GM23248 (cell line): ENCODE results near the gene ELAVL4. TPM values are rescaled to one million over a fixed set of nuclear protein-coding genes. Genes with fewer than 3 reads are reported as not detected.
A peak's percentile ranks its signal among the peaks of the same experiment; 100 is the strongest.

Experiments
- DNase-seq: peaks from one replicate; pipeline ENCODE4 v3.0.0-alpha.2; 2015
- H2AFZ ChIP-seq: fragments of 200-600 bp; sonication (generic); 2 replicates; pipeline ENCODE4 v1.6.1; 2016; ENCODE audit warnings: antibody characterized with exemption
- H3F3A ChIP-seq: fragments of 200-600 bp; sonication (generic); 2 replicates; pipeline ENCODE4 v1.6.1; 2016; ENCODE audit warnings: mild to moderate bottlenecking, antibody characterized with exemption, mixed run types; ENCODE audit not compliant: insufficient read depth
- H3K27ac ChIP-seq: fragments of 200-600 bp; sonication (generic); 2 replicates; pipeline ENCODE4 v1.5.1; 2016; ENCODE audit warnings: mild to moderate bottlenecking
- H3K27me3 ChIP-seq: fragments of 200-600 bp; sonication (generic); replicated peaks from 2 replicates; pipeline ENCODE4 v1.6.1; 2016; ENCODE audit warnings: mild to moderate bottlenecking; ENCODE audit not compliant: insufficient read depth
- H3K36me3 ChIP-seq: fragments of 200-600 bp; sonication (generic); 2 replicates; pipeline ENCODE4 v1.6.1; 2016; ENCODE audit warnings: low read depth, mild to moderate bottlenecking
- H3K4me1 ChIP-seq: fragments of 200-600 bp; sonication (generic); 2 replicates; pipeline ENCODE4 v1.6.1; 2016; ENCODE audit warnings: mild to moderate bottlenecking; ENCODE audit not compliant: insufficient read depth
- H3K4me2 ChIP-seq: fragments of 200-600 bp; sonication (generic); one replicate; pipeline ENCODE4 v1.6.1; 2016; ENCODE audit warnings: mild to moderate bottlenecking; ENCODE audit not compliant: unreplicated experiment
- H3K4me3 ChIP-seq: fragments of 200-600 bp; sonication (generic); 2 replicates; pipeline ENCODE4 v1.5.1; 2016; ENCODE audit warnings: mild to moderate bottlenecking
- H3K79me2 ChIP-seq: fragments of 200-600 bp; sonication (generic); 2 replicates; pipeline ENCODE4 v1.6.1; 2016; ENCODE audit warnings: mild to moderate bottlenecking; ENCODE audit not compliant: insufficient read depth
- H3K9ac ChIP-seq: fragments of 200-600 bp; sonication (generic); 2 replicates; pipeline ENCODE4 v1.6.1; 2016; ENCODE audit warnings: mild to moderate bottlenecking
- H3K9me2 ChIP-seq: fragments of 200-600 bp; sonication (generic); 2 replicates; pipeline ENCODE4 v1.6.1; 2016; ENCODE audit warnings: mixed run types, mild to moderate bottlenecking, moderate library complexity; ENCODE audit not compliant: insufficient read depth
- H3K9me3 ChIP-seq: fragments of 200-600 bp; sonication (generic); one replicate; pipeline ENCODE4 v1.6.1; 2017; ENCODE audit warnings: low read depth
- H4K20me1 ChIP-seq: fragments of 200-600 bp; sonication (generic); 2 replicates; pipeline ENCODE4 v1.6.0; 2016; ENCODE audit not compliant: insufficient read depth
- EZH2 ChIP-seq: fragments of 200-600 bp; sonication (generic); IDR thresholded peaks from 2 replicates; pipeline ENCODE4 v1.6.1; 2018; ENCODE audit warnings: antibody characterized with exemption, mild to moderate bottlenecking; ENCODE audit not compliant: insufficient read depth, poor library complexity, severe bottlenecking
- EZH2phosphoT487 ChIP-seq: fragments of 200-600 bp; sonication (generic); IDR thresholded peaks from 2 replicates; pipeline ENCODE4 v1.6.1; 2018; ENCODE audit warnings: antibody characterized with exemption, moderate library complexity, mild to moderate bottlenecking, low read depth; ENCODE audit not compliant: insufficient read depth
- WGBS, 2 experiments: methylation state at CpG; one replicate each; pipeline ENCODE4 v1.1.6; 2015 to 2017; ENCODE audit warnings: low lambda C conversion rate in 2 of 2, low coverage in 1 of 2; ENCODE audit errors: missing lambda C conversion rate in 2 of 2; 5-methylcytosine and 5-hydroxymethylcytosine counted together
- in situ Hi-C: fragments of 300-500 bp; cut with MboI; formaldehyde crosslinking; loops from 2 replicates; pipeline ENCODE4 v1.15.0; 2020
- polyA plus RNA-seq: library from polyadenylated mRNA; unstranded; fragments of >200 nt; fragmentation: Nextera tagmentation; extraction: Ambion mirVana; gene quantifications from 2 replicates; pipeline ENCODE4 v1.2.1, GENCODE V29; 2016
- total RNA-seq: library from RNA; depleted of rRNA; stranded (reverse); fragments of >200 nt; shearing (Covaris generic); gene quantifications from 2 replicates; pipeline ENCODE4 v1.2.3, GENCODE V29; 2014; rRNA removed

The ELAVL4 gene
- total RNA-seq (not detected in 2 replicates), polyA plus RNA-seq (0.13 and 0.18 TPM in 2 replicates)

GRCh38 chr1:50108497-50109059 lies at the start of gene ELAVL4:
Gene ELAVL4, plus strand, starts transcription at chr1:50108920. Its CDS starts 270 bp downstream, at chr1:50109190.
- Histone ChIP-seq H3K27me3 (peaks cover 9% of the 10 kb centered on the region; the same call in 1 of the 2 replicates), H3K4me3 (no peak within 1 kb of the TSS), H3K4me1 (no peaks in the 10 kb centered on the region), H3F3A (no peaks in the 10 kb centered on the region), H3K9ac (no peak within 1 kb of the TSS), H3K36me3 (no peaks in the 10 kb centered on the region), H4K20me1 (no peaks in the 10 kb centered on the region), H3K27ac (no peak within 1 kb of the TSS), H3K9me2 (no peaks in the 10 kb centered on the region), H3K4me2 (no peak within 1 kb of the TSS), H3K79me2 (no peaks in the 10 kb centered on the region), H2AFZ (no peak within 1 kb of the TSS), H3K9me3 (no peaks in the 10 kb centered on the region)
- TF ChIP-seq EZH2phosphoT487, result no peak
- no peak for TF ChIP-seq EZH2
- 46 to 60% methylated on average over 9 to 11 of the region's 11 CpGs for WGBS, 2 experiments
- no peak for DNase-seq
- in situ Hi-C loops, result no loop called here

GRCh38 chr1:50060279-50060678 lies 48.4 kb upstream of the ELAVL4 start:
- peak; percentile 3 for DNase-seq
- H3K36me3 ChIP-seq, result no peaks in the 10 kb centered on the region
- H4K20me1 ChIP-seq, result no peaks in the 10 kb centered on the region

GRCh38 chr1:50066806-50067205 lies 41.9 kb upstream of the ELAVL4 start:
- Histone ChIP-seq H3K9ac (no peak overlapping the region), H3K9me2 (no peaks in the 10 kb centered on the region), H2AFZ (no peak overlapping the region), H3F3A (no peaks in the 10 kb centered on the region), H3K4me1 (no peaks in the 10 kb centered on the region), H3K36me3 (no peaks in the 10 kb centered on the region), H4K20me1 (no peaks in the 10 kb centered on the region), H3K4me2 (no peak overlapping the region), H3K27ac (no peak overlapping the region), H3K4me3 (no peak overlapping the region), H3K9me3 (no peaks in the 10 kb centered on the region), H3K27me3 (no peaks in the 10 kb centered on the region), H3K79me2 (no peaks in the 10 kb centered on the region)
- 0 to 3% methylated on average over 1 of the region's 1 CpG for WGBS, 2 experiments
- TF ChIP-seq EZH2 (no peak), EZH2phosphoT487 (no peak)
- DNase-seq, result no peak
- in situ Hi-C loops, result no loop called here

More at GRCh38 chr1:50060279-50060678, 48.4 kb upstream of the ELAVL4 start:
- Histone ChIP-seq H3K27ac (no peak overlapping the region), H3F3A (no peaks in the 10 kb centered on the region), H3K9me3 (no peaks in the 10 kb centered on the region), H3K4me3 (no peak overlapping the region), H3K9me2 (no peaks in the 10 kb centered on the region), H2AFZ (no peak overlapping the region), H3K79me2 (no peaks in the 10 kb centered on the region), H3K27me3 (no peaks in the 10 kb centered on the region), H3K4me2 (no peak overlapping the region), H3K4me1 (no peaks in the 10 kb centered on the region), H3K9ac (no peak overlapping the region)
- in situ Hi-C loops, result no loop called here
- 35 to 52% methylated on average over 3 of the region's 3 CpGs for WGBS, 2 experiments
- TF ChIP-seq EZH2 (no peak), EZH2phosphoT487 (no peak)

- Histone ChIP-seq H3K36me3 (no peaks in the 10 kb centered on the region), H4K20me1 (no peaks in the 10 kb centered on the region), H3K9me3 (no peaks in the 10 kb centered on the region), H3K27ac (no peak overlapping the region), H3K9ac (no peak overlapping the region), H3F3A (no peaks in the 10 kb centered on the region), H3K9me2 (no peaks in the 10 kb centered on the region), H3K27me3 (no peaks in the 10 kb centered on the region), H3K4me1 (no peaks in the 10 kb centered on the region), H3K4me2 (no peak overlapping the region), H3K79me2 (no peaks in the 10 kb centered on the region), H2AFZ (no peak overlapping the region), H3K4me3 (no peak overlapping the region)
- in situ Hi-C loops, result no loop called here
- 29 to 31% methylated on average over 2 of the region's 2 CpGs for WGBS, 2 experiments
- TF ChIP-seq EZH2phosphoT487, result no peak
- no peak for DNase-seq
Measured at GRCh38 chr1:50074931-50075330, 33.8 kb upstream of the ELAVL4 start.
